ENCODE results near the gene IGSF22.
"Not testable (repeated sequence)": the region's sequence is repeated elsewhere in the genome, so short reads cannot be mapped to it uniquely, and the experiment has no call there.

Gene IGSF22

GRCh38 chr11:18681949-18682348 is 44.0 kb downstream of the IGSF22 start:
- DNase-seq = not testable (repeated sequence)

- no peak for DNase-seq
Measured at GRCh38 chr11:18677560-18677959, 48.4 kb downstream of the IGSF22 start.

- no peak for DNase-seq
Measured at GRCh38 chr11:18676803-18677202, 49.2 kb downstream of the IGSF22 start.

GRCh38 chr11:18672209-18672608 is 53.8 kb downstream of the IGSF22 start:
- DNase-seq = peak; percentile 32

GRCh38 chr11:18671246-18671645 is 54.7 kb downstream of the IGSF22 start:
- peak; percentile 10 for DNase-seq

- DNase-seq = no peak
Measured at GRCh38 chr11:18669711-18670110, 56.3 kb downstream of the IGSF22 start.

GRCh38 chr11:18669219-18669596 is 56.8 kb downstream of the IGSF22 start:
- DNase-seq = peak; percentile 14

GRCh38 chr11:18668131-18668530 is 57.9 kb downstream of the IGSF22 start:
- no peak for DNase-seq

- not testable (repeated sequence) for DNase-seq
Measured at GRCh38 chr11:18665353-18665872, 60.6 kb downstream of the IGSF22 start.

GRCh38 chr11:18657673-18658072 is 68.3 kb downstream of the IGSF22 start:
- no peak for DNase-seq

Data from stimulated activated CD4-positive, alpha-beta T cell treated with anti-CD3 and anti-CD28 coated beads, Interleukin-1b, Interleukin-23, amount 100 ng/mL, for 48 hours (primary cell).